ENCODE measurements around the gene TMEM231. TPM values are rescaled to one million over a fixed set of nuclear protein-coding genes. Genes with fewer than 3 reads are reported as not detected.

The TMEM231 gene
- total RNA-seq, 1 experiment from 2014 or later, result 6.6 TPM

DNA sequence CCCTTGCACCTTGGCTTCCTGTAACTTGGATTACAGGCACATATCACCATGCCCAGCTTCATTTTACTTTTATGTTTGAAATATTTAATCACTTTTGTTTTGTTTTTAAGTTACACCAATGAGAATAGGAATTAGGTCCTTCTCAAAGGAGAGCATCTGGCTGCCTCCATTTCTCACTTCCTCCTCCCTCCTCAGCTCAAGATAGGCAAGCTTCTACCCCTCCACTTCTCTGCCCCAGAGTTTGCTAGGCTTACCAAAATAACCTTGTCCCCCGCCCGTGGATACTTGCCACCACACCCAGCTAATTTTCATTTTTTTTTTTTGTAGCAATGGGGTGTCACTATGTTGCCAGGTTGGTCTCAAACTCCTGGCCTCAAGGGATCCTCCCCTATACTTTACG, 28.1 kb upstream of the TMEM231 start:
- H3K27me3 ChIP-seq (replicated peaks; ENCODE audit: control insufficient read depth, insufficient read depth, low read length), result no peaks in the 10 kb centered on the region
- no TSS peak for BruUV-seq (replicated peaks)
- peaks cover under 1% of the 10 kb centered on the region for H3K36me3 ChIP-seq (ENCODE audit: control insufficient read depth, insufficient read depth, low read length)
- TF ChIP-seq, protein P1, sequence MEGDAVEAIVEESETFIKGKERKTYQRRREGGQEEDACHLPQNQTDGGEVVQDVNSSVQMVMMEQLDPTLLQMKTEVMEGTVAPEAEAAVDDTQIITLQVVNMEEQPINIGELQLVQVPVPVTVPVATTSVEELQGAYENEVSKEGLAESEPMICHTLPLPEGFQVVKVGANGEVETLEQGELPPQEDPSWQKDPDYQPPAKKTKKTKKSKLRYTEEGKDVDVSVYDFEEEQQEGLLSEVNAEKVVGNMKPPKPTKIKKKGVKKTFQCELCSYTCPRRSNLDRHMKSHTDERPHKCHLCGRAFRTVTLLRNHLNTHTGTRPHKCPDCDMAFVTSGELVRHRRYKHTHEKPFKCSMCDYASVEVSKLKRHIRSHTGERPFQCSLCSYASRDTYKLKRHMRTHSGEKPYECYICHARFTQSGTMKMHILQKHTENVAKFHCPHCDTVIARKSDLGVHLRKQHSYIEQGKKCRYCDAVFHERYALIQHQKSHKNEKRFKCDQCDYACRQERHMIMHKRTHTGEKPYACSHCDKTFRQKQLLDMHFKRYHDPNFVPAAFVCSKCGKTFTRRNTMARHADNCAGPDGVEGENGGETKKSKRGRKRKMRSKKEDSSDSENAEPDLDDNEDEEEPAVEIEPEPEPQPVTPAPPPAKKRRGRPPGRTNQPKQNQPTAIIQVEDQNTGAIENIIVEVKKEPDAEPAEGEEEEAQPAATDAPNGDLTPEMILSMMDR (IDR thresholded peaks at IDR 0.05; ENCODE audit: insufficient read depth in 1 of 2, low read depth in 1 of 2, low read length in 1 of 2, severe bottlenecking in 1 of 2, unreplicated experiment in 1 of 2), result no peak
- Mint-ChIP-seq H3K36me3 (ENCODE audit: insufficient read depth, unreplicated experiment) (no peaks in the 10 kb centered on the region), H3K9me3 (ENCODE audit: unreplicated experiment) (no peaks in the 10 kb centered on the region), H3K4me3 (ENCODE audit: unreplicated experiment) (no peak overlapping the region), H3K27ac (ENCODE audit: unreplicated experiment) (no peak overlapping the region), H3K4me1 (ENCODE audit: low read depth, unreplicated experiment) (peaks cover 6% of the 10 kb centered on the region), H3K27me3 (ENCODE audit: insufficient read depth, unreplicated experiment) (no peaks in the 10 kb centered on the region)
- H3K4me1 ChIP-seq, result no peaks in the 10 kb centered on the region
- H3K9me3 ChIP-seq, result no peaks in the 10 kb centered on the region
- POLR2A ChIA-PET, result no interaction called here
- intact Hi-C loops (cut with micrococcal nuclease; ENCODE audit: unreplicated experiment), result no loop called here
- CTCF ChIA-PET, result no interaction called here
- H3K4me3 ChIP-seq (ENCODE audit: low read depth, low read length), result no peak overlapping the region
- no peak for DNase-seq

DNA sequence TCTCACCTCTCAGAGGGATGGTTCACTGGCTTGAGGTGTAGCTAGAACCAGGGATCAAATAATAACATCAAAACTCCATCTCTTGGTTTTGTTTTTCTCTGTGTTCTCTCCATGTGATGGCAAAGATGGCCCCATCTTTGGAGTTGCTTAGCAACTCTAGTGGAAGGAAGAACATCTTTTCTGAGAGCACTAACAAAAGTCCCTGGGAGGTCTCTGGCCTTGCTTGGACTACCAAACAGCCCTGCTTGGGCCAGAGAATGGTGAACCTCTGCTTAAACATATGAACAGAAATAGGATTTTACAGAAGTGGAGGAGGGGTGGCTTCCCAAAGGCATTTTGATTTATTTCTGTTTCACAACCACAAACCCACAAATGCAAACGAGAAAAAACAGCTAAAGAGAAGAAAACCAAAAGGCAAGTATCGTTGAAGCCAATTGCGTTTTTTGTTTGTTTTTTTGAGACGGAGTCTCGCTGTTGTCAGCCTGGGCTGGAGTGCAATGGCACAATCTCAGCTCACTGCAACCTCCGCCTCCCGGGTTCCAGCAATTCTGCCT, 23.3 kb upstream of the TMEM231 start:
- DNase-seq, result no peak
- ChIA-PET CTCF (no interaction called here), POLR2A (interaction anchor here (0.7 kb wide), 1 partner anchor 107 kb away, joined by 6 read pairs; no protein-coding TSS in a partner anchor)
- H3K4me3 Mint-ChIP-seq (ENCODE audit: unreplicated experiment), result no peak overlapping the region
- H3K9me3 ChIP-seq, result no peaks in the 10 kb centered on the region
- peaks cover 23% of the 10 kb centered on the region for H3K36me3 Mint-ChIP-seq (ENCODE audit: insufficient read depth, unreplicated experiment)
- TF ChIP-seq, protein P1 (IDR thresholded peaks at IDR 0.05; ENCODE audit: insufficient read depth in 1 of 2, low read depth in 1 of 2, low read length in 1 of 2, severe bottlenecking in 1 of 2, unreplicated experiment in 1 of 2), result no peak
- H3K27ac Mint-ChIP-seq (ENCODE audit: unreplicated experiment), result no peak overlapping the region
- H3K36me3 ChIP-seq (ENCODE audit: control insufficient read depth, insufficient read depth, low read length), result peaks cover 2% of the 10 kb centered on the region; the same call in 1 of the 2 replicates
- H3K4me1 ChIP-seq, result no peaks in the 10 kb centered on the region
- peaks cover 2% of the 10 kb centered on the region for H3K4me1 Mint-ChIP-seq (ENCODE audit: low read depth, unreplicated experiment)
- no peaks in the 10 kb centered on the region for H3K27me3 Mint-ChIP-seq (ENCODE audit: insufficient read depth, unreplicated experiment)
- H3K9me3 Mint-ChIP-seq (ENCODE audit: unreplicated experiment), result no peaks in the 10 kb centered on the region
- intact Hi-C loops (cut with micrococcal nuclease; ENCODE audit: unreplicated experiment), result loop anchor here (5.0 kb wide), 1 partner anchor 1618 kb away; the partner anchor contains the start of gene SYCE1L
- H3K4me3 ChIP-seq (ENCODE audit: low read depth, low read length), result no peak overlapping the region
- no TSS peak for BruUV-seq (replicated peaks)
- no peaks in the 10 kb centered on the region for H3K27me3 ChIP-seq (replicated peaks; ENCODE audit: control insufficient read depth, insufficient read depth, low read length)

DNA sequence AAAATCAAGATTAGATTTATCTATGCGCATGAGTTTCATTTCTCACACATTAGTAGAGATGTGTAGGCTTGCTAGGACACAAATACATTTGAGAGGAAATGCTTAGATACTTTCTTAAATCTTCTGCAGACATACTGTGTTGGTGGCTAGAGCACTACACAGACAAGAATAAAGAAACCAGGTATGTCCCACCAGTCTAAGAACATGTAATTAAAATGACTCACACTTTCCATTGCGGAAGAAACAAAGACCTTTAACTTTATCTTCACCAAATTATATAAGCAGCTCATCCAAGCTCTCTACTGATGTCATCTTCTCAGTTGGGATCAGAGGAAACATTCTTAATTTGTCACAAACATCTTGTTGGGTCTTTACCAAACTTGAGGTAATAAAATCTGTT, 22.7 kb upstream of the TMEM231 start:
- no peaks in the 10 kb centered on the region for H3K9me3 Mint-ChIP-seq (ENCODE audit: unreplicated experiment)

More for the DNA sequence above, 22.7 kb upstream of the TMEM231 start:
- CTCF ChIA-PET, result no interaction called here
- Mint-ChIP-seq H3K36me3 (ENCODE audit: insufficient read depth, unreplicated experiment) (peaks cover 23% of the 10 kb centered on the region), H3K27me3 (ENCODE audit: insufficient read depth, unreplicated experiment) (no peaks in the 10 kb centered on the region), H3K4me3 (ENCODE audit: unreplicated experiment) (no peak overlapping the region), H3K4me1 (ENCODE audit: low read depth, unreplicated experiment) (no peaks in the 10 kb centered on the region), H3K27ac (ENCODE audit: unreplicated experiment) (no peak overlapping the region)
- H3K4me1 ChIP-seq, result no peaks in the 10 kb centered on the region
- DNase-seq, result no peak
- H3K9me3 ChIP-seq, result no peaks in the 10 kb centered on the region
- TF ChIP-seq, protein P1 (IDR thresholded peaks at IDR 0.05; ENCODE audit: insufficient read depth in 1 of 2, low read depth in 1 of 2, low read length in 1 of 2, severe bottlenecking in 1 of 2, unreplicated experiment in 1 of 2), result no peak
- no peaks in the 10 kb centered on the region for H3K27me3 ChIP-seq (replicated peaks; ENCODE audit: control insufficient read depth, insufficient read depth, low read length)
- peaks cover 2% of the 10 kb centered on the region; the same call in 1 of the 2 replicates for H3K36me3 ChIP-seq (ENCODE audit: control insufficient read depth, insufficient read depth, low read length)
- H3K4me3 ChIP-seq (ENCODE audit: low read depth, low read length), result no peak overlapping the region
- intact Hi-C loops (cut with micrococcal nuclease; ENCODE audit: unreplicated experiment), result loop anchor here (5.0 kb wide), 1 partner anchor 1619 kb away; the partner anchor contains the start of gene SYCE1L
- POLR2A ChIA-PET, result no interaction called here
- BruUV-seq (replicated peaks), result no TSS peak
